GM12874 (cell line): ENCODE data around the gene PTPRN2.

Experiments used
- CTCF ChIP-seq: IDR thresholded peaks from 2 replicates; pipeline ENCODE4 v1.5.1; 2011; ENCODE audit warnings: low read depth, mild to moderate bottlenecking, control low read depth, low read length, moderate library complexity; ENCODE audit not compliant: insufficient read depth

PTPRN2 gene

GRCh38 chr7:157560258-157560654, 1027.4 kb downstream of the PTPRN2 start:
- no peak for TF ChIP-seq CTCF

GRCh38 chr7:157559596-157560257, 1027.9 kb downstream of the PTPRN2 start:
- TF ChIP-seq CTCF = no peak

- no peak for TF ChIP-seq CTCF
Measured at GRCh38 chr7:157558875-157559595, 1028.6 kb downstream of the PTPRN2 start.

- no peak for TF ChIP-seq CTCF
Measured at GRCh38 chr7:157558516-157558874, 1029.1 kb downstream of the PTPRN2 start.

- TF ChIP-seq CTCF = no peak
Measured at GRCh38 chr7:157558061-157558460, 1029.6 kb downstream of the PTPRN2 start.

- no peak for TF ChIP-seq CTCF
Measured at GRCh38 chr7:157557263-157557662, 1030.4 kb downstream of the PTPRN2 start.

- no peak for TF ChIP-seq CTCF
Measured at GRCh38 chr7:157556642-157556944, 1031.0 kb downstream of the PTPRN2 start.
